22Rv1 (cell line): ENCODE measurements around the gene GCNA.

Source experiments
- ZFX ChIP-seq: fragments of 450-650 bp; IDR thresholded peaks from 2 replicates; pipeline ENCODE4 v1.6.1; 2017; ENCODE audit warnings: antibody characterized with exemption, borderline replicate concordance
- TF ChIP-seq, protein P1 (sequence below): fragments of 450-650 bp; IDR thresholded peaks from 2 replicates; pipeline ENCODE4 v1.5.1; 2017; ENCODE audit warnings: mild to moderate bottlenecking

DNA sequence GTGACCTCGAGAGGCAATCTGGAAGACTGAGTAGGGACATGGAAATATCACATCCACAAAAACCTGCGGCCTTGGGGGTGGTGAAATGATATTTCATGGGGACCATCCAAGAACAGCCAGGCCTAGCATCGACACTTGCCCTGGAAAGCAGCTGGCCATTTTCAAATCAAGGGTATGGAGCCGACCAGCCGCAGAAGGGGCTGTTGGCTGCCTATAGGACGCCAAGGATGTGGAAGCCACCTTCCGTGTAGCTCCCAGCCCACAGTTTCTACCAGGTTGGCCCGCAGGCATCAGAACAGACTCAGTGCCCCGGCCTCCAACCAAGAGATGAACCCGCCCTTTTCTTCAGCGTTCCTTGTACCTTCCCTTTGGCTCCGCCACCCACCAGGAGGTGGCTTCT lies 83.7 kb downstream of the GCNA start:
- TF ChIP-seq, protein P1, sequence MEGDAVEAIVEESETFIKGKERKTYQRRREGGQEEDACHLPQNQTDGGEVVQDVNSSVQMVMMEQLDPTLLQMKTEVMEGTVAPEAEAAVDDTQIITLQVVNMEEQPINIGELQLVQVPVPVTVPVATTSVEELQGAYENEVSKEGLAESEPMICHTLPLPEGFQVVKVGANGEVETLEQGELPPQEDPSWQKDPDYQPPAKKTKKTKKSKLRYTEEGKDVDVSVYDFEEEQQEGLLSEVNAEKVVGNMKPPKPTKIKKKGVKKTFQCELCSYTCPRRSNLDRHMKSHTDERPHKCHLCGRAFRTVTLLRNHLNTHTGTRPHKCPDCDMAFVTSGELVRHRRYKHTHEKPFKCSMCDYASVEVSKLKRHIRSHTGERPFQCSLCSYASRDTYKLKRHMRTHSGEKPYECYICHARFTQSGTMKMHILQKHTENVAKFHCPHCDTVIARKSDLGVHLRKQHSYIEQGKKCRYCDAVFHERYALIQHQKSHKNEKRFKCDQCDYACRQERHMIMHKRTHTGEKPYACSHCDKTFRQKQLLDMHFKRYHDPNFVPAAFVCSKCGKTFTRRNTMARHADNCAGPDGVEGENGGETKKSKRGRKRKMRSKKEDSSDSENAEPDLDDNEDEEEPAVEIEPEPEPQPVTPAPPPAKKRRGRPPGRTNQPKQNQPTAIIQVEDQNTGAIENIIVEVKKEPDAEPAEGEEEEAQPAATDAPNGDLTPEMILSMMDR, result no peak
- no peak for TF ChIP-seq ZFX
